ENCODE measurements around the gene PIP4K2B. TPM values are rescaled to one million over a fixed set of nuclear protein-coding genes. Genes with fewer than 3 reads are reported as not detected.
A peak's percentile ranks its signal among the peaks of the same experiment; 100 is the strongest.

The PIP4K2B gene
- total and polyA plus RNA-seq, 9 of the 15 experiments (the other 6 are each of a cell fraction or from before 2014, with no cell fraction given), result 3.7 to 29.9 (median 23.0) TPM

GRCh38 chr17:38749223-38750043, 49.9 kb downstream of the PIP4K2B start (continued):
- TF ChIP-seq ZNF609 (CRISPR knock-in tag; IDR thresholded peaks at IDR 0.05; ENCODE audit: borderline replicate concordance) (no peak), ZBTB2 (IDR thresholded peaks at IDR 0.05) (peak; percentile 44; the same call in 1 of the 2 replicates), ZC3H11A (IDR thresholded peaks at IDR 0.05; ENCODE audit: low read depth, low read length) (no peak), ZSCAN29 (IDR thresholded peaks at IDR 0.05) (0 out of 2 replicates have a peak, but pooled peaks have one; percentile 11), SRSF7 (optimal IDR thresholded peaks at IDR 0.05; ENCODE audit: low read depth, low read length) (no peak), BDP1 (IDR thresholded peaks at IDR 0.05; ENCODE audit: insufficient read depth, insufficient read length) (no peak), PTTG1 (tag; IDR thresholded peaks at IDR 0.05; ENCODE audit: low read depth) (no peak), FUS (optimal IDR thresholded peaks at IDR 0.05; ENCODE audit: low read depth, low read length) (no peak), ARID1B (IDR thresholded peaks at IDR 0.05) (peak; percentile 39; the same call in 1 of the 2 replicates), L3MBTL2 (IDR thresholded peaks at IDR 0.05) (peak; percentile 91), HDGF (IDR thresholded peaks at IDR 0.05) (no peak), E2F8 (IDR thresholded peaks at IDR 0.05; ENCODE audit: low read depth, partially characterized antibody) (peak; percentile 88), ZNF146 (CRISPR knock-in tag; IDR thresholded peaks at IDR 0.05; ENCODE audit: unreplicated experiment) (no peak), CBX8 (IDR thresholded peaks at IDR 0.05; ENCODE audit: borderline replicate concordance, extremely low read depth, low read depth, low read length, poor library complexity, severe bottlenecking) (no peak), ZNF280A (IDR thresholded peaks at IDR 0.05; ENCODE audit: low read depth, partially characterized antibody) (no peak), HDAC6 (IDR thresholded peaks at IDR 0.05; ENCODE audit: low read depth, low read length) (0 out of 2 replicates have a peak, but pooled peaks have one; percentile 35)
